PC-3 (cell line): ENCODE measurements around the gene SAMSN1. TPM values are rescaled to one million over a fixed set of nuclear protein-coding genes. Genes with fewer than 3 reads are reported as not detected.

ENCODE experiments used
- ATAC-seq: fragments of 200-7000 bp; cut with Tn5 transposase; 2 replicates; pipeline ENCODE4 v1.9.1; 2020; ENCODE audit warnings: mild to moderate bottlenecking, moderate library complexity
- BruUV-seq: library from RNA; stranded (reverse); fragments of 400-500 nt; replicated peaks from 2 replicates; lab custom pipeline; 2021; lab: Mats Ljungman, UMichigan
- CTCF ChIA-PET: fragments of 300-600 bp; sonication (Branson Sonifier 250); formaldehyde crosslinking; loops from one replicate; lab custom pipeline; 2022; ENCODE audit warnings: antibody characterized with exemption; lab: Charles Lee
- POLR2A ChIA-PET: fragments of 300-600 bp; sonication (Branson Sonifier 250); formaldehyde crosslinking; loops from one replicate; lab custom pipeline; 2022; ENCODE audit warnings: antibody characterized with exemption; ENCODE audit not compliant: unreplicated experiment; lab: Charles Lee
- DNase-seq: peaks from one replicate; pipeline ENCODE4 v3.0.0-alpha.2; 2015
- H2AFZ ChIP-seq: fragments of 300-600 bp; sonication (generic); 2 replicates; pipeline ENCODE4 v1.6.0; 2016; ENCODE audit warnings: antibody characterized with exemption, low read length
- H3F3A ChIP-seq: fragments of 300-600 bp; sonication (generic); one replicate; pipeline ENCODE4 v1.6.0; 2017; ENCODE audit warnings: antibody characterized with exemption, low read length, control low read depth, mild to moderate bottlenecking; ENCODE audit not compliant: unreplicated experiment
- H3K27ac ChIP-seq: fragments of 300-600 bp; sonication (generic); 2 replicates; pipeline ENCODE4 v1.5.1; 2016; ENCODE audit warnings: mild to moderate bottlenecking, low read length
- H3K27me3 ChIP-seq: fragments of 300-600 bp; sonication (generic); 2 replicates; pipeline ENCODE4 v1.6.1; 2016; ENCODE audit warnings: low read length, mixed read lengths
- H3K36me3 ChIP-seq: fragments of 300-600 bp; sonication (generic); 2 replicates; pipeline ENCODE4 v1.6.1; 2016; ENCODE audit warnings: low read depth, mixed run types, low read length, mixed read lengths
- H3K4me1 ChIP-seq: fragments of 300-600 bp; sonication (generic); 2 replicates; pipeline ENCODE4 v1.5.1; 2016; ENCODE audit warnings: low read length; ENCODE audit not compliant: insufficient read depth
- H3K4me2 ChIP-seq: fragments of 300-600 bp; sonication (generic); 2 replicates; pipeline ENCODE4 v1.6.0; 2016; ENCODE audit warnings: low read length
- H3K4me3 ChIP-seq: fragments of 300-600 bp; sonication (generic); 2 replicates; pipeline ENCODE4 v1.5.1; 2016; ENCODE audit warnings: mild to moderate bottlenecking, low read length, mixed read lengths
- H3K79me2 ChIP-seq: fragments of 300-600 bp; sonication (generic); 2 replicates; pipeline ENCODE4 v1.6.1; 2017; ENCODE audit warnings: low read length, mixed read lengths
- H3K9ac ChIP-seq: fragments of 300-600 bp; sonication (generic); 2 replicates; pipeline ENCODE4 v1.6.0; 2016; ENCODE audit warnings: mild to moderate bottlenecking, low read length
- H3K9me2 ChIP-seq: fragments of 300-600 bp; sonication (generic); replicated peaks from 2 replicates; pipeline ENCODE4 v1.6.1; 2016; ENCODE audit warnings: mixed run types, low read length, mixed read lengths
- H3K9me3 ChIP-seq: fragments of 300-600 bp; sonication (generic); 2 replicates; pipeline ENCODE4 v1.6.1; 2016; ENCODE audit warnings: low read length, mixed read lengths
- H4K20me1 ChIP-seq: fragments of 300-600 bp; sonication (generic); 2 replicates; pipeline ENCODE4 v1.6.1; 2016; ENCODE audit warnings: low read length, mixed read lengths
- CTCF ChIP-seq: fragments of 300-600 bp; sonication (generic); conservative IDR thresholded peaks from 2 replicates; pipeline ENCODE4 v1.5.1; 2017; ENCODE audit warnings: antibody characterized with exemption, low read depth, mild to moderate bottlenecking, low read length
- EZH2 ChIP-seq: fragments of 300-600 bp; sonication (generic); IDR thresholded peaks from one replicate; pipeline ENCODE4 v1.6.1; 2017; ENCODE audit warnings: antibody characterized with exemption, mild to moderate bottlenecking, low read length; ENCODE audit not compliant: unreplicated experiment
- EZH2phosphoT487 ChIP-seq: fragments of 300-600 bp; sonication (generic); IDR thresholded peaks from 2 replicates; pipeline ENCODE4 v1.6.1; 2018; ENCODE audit warnings: mild to moderate bottlenecking, antibody characterized with exemption, low read length, borderline replicate concordance
- intact Hi-C: fragments of 100-400 bp; cut with micrococcal nuclease; formaldehyde crosslinking; loops from 2 replicates; pipeline ENCODE4 v1.9.0; 2023
- total RNA-seq: library from RNA; depleted of rRNA; stranded (reverse); fragments of >200 nt; gene quantifications from 2 replicates; pipeline ENCODE4 v1.2.3, GENCODE V29; 2014

SAMSN1 gene
- total RNA-seq, 1 experiment from 2014 or later: not detected

DNA sequence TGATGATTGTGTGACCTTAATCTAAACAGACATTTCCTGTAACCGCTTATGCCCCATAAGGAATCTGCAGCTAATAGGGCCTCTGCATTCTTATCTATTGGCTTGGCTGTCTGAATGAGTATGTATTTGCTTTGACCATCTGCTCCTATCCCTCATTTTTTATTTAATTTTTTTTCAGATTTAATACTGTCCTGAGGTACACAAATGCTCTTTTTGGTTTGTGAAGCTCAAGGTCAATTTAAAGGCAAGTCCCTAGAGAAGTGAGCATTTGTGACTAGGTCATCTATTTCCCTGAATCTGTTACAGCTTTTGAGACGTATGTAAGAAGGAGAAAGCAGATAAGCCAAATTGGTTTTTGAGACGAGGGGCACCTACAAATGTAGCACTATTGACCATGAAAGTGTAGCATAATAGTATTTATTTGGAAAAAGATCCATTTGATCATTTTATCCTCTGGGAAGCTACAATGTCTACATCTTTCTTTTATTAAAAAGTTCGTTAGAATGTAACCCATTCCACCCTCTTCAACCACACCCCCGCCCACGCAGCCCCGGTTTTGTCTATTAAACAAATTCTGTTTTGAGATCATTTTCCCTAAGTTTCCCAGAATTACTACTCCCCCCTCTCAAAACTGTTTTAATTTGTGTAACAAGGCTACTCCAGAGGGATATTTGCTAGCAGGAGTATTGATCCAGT is 93.9 kb downstream of the SAMSN1 start:
- no peaks in the 10 kb centered on the region for H3K4me1 ChIP-seq
- POLR2A ChIA-PET: no interaction called here
- CTCF ChIA-PET: no interaction called here
- DNase-seq: no peak
- no peak overlapping the region for H2AFZ ChIP-seq
- no peaks in the 10 kb centered on the region for H3F3A ChIP-seq
- no peak overlapping the region for H3K4me3 ChIP-seq
- no peak for TF ChIP-seq CTCF
- no peak for TF ChIP-seq EZH2phosphoT487
- no peak for TF ChIP-seq EZH2
- H4K20me1 ChIP-seq: no peaks in the 10 kb centered on the region
- no peak for ATAC-seq
- BruUV-seq: no TSS peak
- H3K79me2 ChIP-seq: no peaks in the 10 kb centered on the region
- H3K27ac ChIP-seq: no peak overlapping the region
- intact Hi-C loops: loop anchor here (10.0 kb wide), 1 partner anchor 133 kb away; no protein-coding TSS in a partner anchor
- H3K4me2 ChIP-seq: no peak overlapping the region
- H3K9me2 ChIP-seq: no peaks in the 10 kb centered on the region
- H3K36me3 ChIP-seq: no peaks in the 10 kb centered on the region
- no peaks in the 10 kb centered on the region for H3K9me3 ChIP-seq
- H3K27me3 ChIP-seq: peaks cover 60% of the 10 kb centered on the region; the same call in 1 of the 2 replicates
- H3K9ac ChIP-seq: no peak overlapping the region

GRCh38 chr21:14451546-14451945 is 94.6 kb downstream of the SAMSN1 start:
- Histone ChIP-seq H3K9me2 (no peaks in the 10 kb centered on the region), H4K20me1 (no peaks in the 10 kb centered on the region), H3K27me3 (peaks cover 59% of the 10 kb centered on the region; the same call in 1 of the 2 replicates), H3K4me1 (no peaks in the 10 kb centered on the region), H2AFZ (no peak overlapping the region), H3K9me3 (no peaks in the 10 kb centered on the region), H3K9ac (no peak overlapping the region), H3K4me3 (no peak overlapping the region), H3K79me2 (no peaks in the 10 kb centered on the region), H3F3A (no peaks in the 10 kb centered on the region), H3K27ac (no peak overlapping the region), H3K36me3 (no peaks in the 10 kb centered on the region), H3K4me2 (no peak overlapping the region)
- BruUV-seq: no TSS peak
- TF ChIP-seq CTCF (no peak), EZH2phosphoT487 (no peak), EZH2 (no peak)
- ChIA-PET POLR2A (no interaction called here), CTCF (no interaction called here)
- no peak for DNase-seq
- intact Hi-C loops: loop anchor here (10.0 kb wide), 1 partner anchor 133 kb away; no protein-coding TSS in a partner anchor
- ATAC-seq: no peak

- H3K4me3 ChIP-seq: no peak overlapping the region
- H4K20me1 ChIP-seq: no peaks in the 10 kb centered on the region
- no peak for ATAC-seq
- no TSS peak for BruUV-seq
- H3K4me1 ChIP-seq: no peaks in the 10 kb centered on the region
- H3K79me2 ChIP-seq: no peaks in the 10 kb centered on the region
- peaks cover 44% of the 10 kb centered on the region; the same call in 1 of the 2 replicates for H3K27me3 ChIP-seq
- ChIA-PET POLR2A (no interaction called here), CTCF (no interaction called here)
- H3K4me2 ChIP-seq: no peak overlapping the region
- H3K9me2 ChIP-seq: no peaks in the 10 kb centered on the region
- no peak for DNase-seq
- no peak overlapping the region for H3K9ac ChIP-seq
- TF ChIP-seq EZH2 (no peak), EZH2phosphoT487 (no peak), CTCF (no peak)
- H3K9me3 ChIP-seq: no peaks in the 10 kb centered on the region
- H2AFZ ChIP-seq: no peak overlapping the region
- no peak overlapping the region for H3K27ac ChIP-seq
- H3K36me3 ChIP-seq: no peaks in the 10 kb centered on the region
- H3F3A ChIP-seq: no peaks in the 10 kb centered on the region
- intact Hi-C loops: no loop called here
Measured at GRCh38 chr21:14448784-14449183, 97.3 kb downstream of the SAMSN1 start.
